ENCODE results near the gene PLPPR5. TPM values are rescaled to one million over a fixed set of nuclear protein-coding genes. Genes with fewer than 3 reads are reported as not detected.

The PLPPR5 gene
- total RNA-seq, 1 experiment from 2014 or later, result not detected

- H3K27me3 ChIP-seq (replicated peaks; ENCODE audit: insufficient read depth, low read depth, low read length, poor library complexity), result no peaks in the 10 kb centered on the region
- no peaks in the 10 kb centered on the region for H3K9me3 ChIP-seq (ENCODE audit: low read depth, low read length, poor library complexity, severe bottlenecking)
- H3K36me3 ChIP-seq (ENCODE audit: insufficient read depth, low read length, poor library complexity, severe bottlenecking), result no peaks in the 10 kb centered on the region
- intact Hi-C loops (cut with micrococcal nuclease; ENCODE audit: unreplicated experiment), result no loop called here
- H3K4me3 ChIP-seq (ENCODE audit: low read depth, low read length, poor library complexity, severe bottlenecking), result no peak overlapping the region
- TF ChIP-seq EZH2 (IDR thresholded peaks at IDR 0.05; ENCODE audit: borderline replicate concordance, low read depth, low read length, poor library complexity, severe bottlenecking) (no peak), CTCF (conservative IDR thresholded peaks at IDR 0.05; ENCODE audit: low read depth, low read length) (no peak)
- no TSS peak for BruUV-seq (replicated peaks)
- no peak overlapping the region for H3K27ac ChIP-seq (ENCODE audit: low read depth, low read length, poor library complexity, severe bottlenecking)
- ChIA-PET CTCF (no interaction called here), POLR2A (ENCODE audit: low non-redundant PET) (no interaction called here)
- no peaks in the 10 kb centered on the region for H3K4me1 ChIP-seq (ENCODE audit: insufficient read depth, low read length, poor library complexity, severe bottlenecking)
- peak; percentile 3 for DNase-seq (ENCODE audit: low spot score)
These were observed 100.0 kb downstream of the PLPPR5 start for GRCh38 chr1:98904684-98905083.

- TF ChIP-seq CTCF (conservative IDR thresholded peaks at IDR 0.05; ENCODE audit: low read depth, low read length) (no peak), EZH2 (IDR thresholded peaks at IDR 0.05; ENCODE audit: borderline replicate concordance, low read depth, low read length, poor library complexity, severe bottlenecking) (no peak)
- intact Hi-C loops (cut with micrococcal nuclease; ENCODE audit: unreplicated experiment), result no loop called here
- Histone ChIP-seq H3K9me3 (ENCODE audit: low read depth, low read length, poor library complexity, severe bottlenecking) (no peaks in the 10 kb centered on the region), H3K4me3 (ENCODE audit: low read depth, low read length, poor library complexity, severe bottlenecking) (no peak overlapping the region), H3K36me3 (ENCODE audit: insufficient read depth, low read length, poor library complexity, severe bottlenecking) (no peaks in the 10 kb centered on the region), H3K27ac (ENCODE audit: low read depth, low read length, poor library complexity, severe bottlenecking) (no peak overlapping the region), H3K4me1 (ENCODE audit: insufficient read depth, low read length, poor library complexity, severe bottlenecking) (no peaks in the 10 kb centered on the region), H3K27me3 (replicated peaks; ENCODE audit: insufficient read depth, low read depth, low read length, poor library complexity) (no peaks in the 10 kb centered on the region)
- ChIA-PET CTCF (no interaction called here), POLR2A (ENCODE audit: low non-redundant PET) (no interaction called here)
- no peak for DNase-seq (ENCODE audit: low spot score)
- no TSS peak for BruUV-seq (replicated peaks)
These were observed 100.9 kb downstream of the PLPPR5 start for GRCh38 chr1:98903726-98904125.

- H3K9me3 ChIP-seq (ENCODE audit: low read depth, low read length, poor library complexity, severe bottlenecking), result no peaks in the 10 kb centered on the region
- H3K27ac ChIP-seq (ENCODE audit: low read depth, low read length, poor library complexity, severe bottlenecking), result no peak overlapping the region
- H3K4me3 ChIP-seq (ENCODE audit: low read depth, low read length, poor library complexity, severe bottlenecking), result no peak overlapping the region
- peak; percentile 20 for DNase-seq (ENCODE audit: low spot score)
- ChIA-PET POLR2A (ENCODE audit: low non-redundant PET) (no interaction called here), CTCF (no interaction called here)
- no peak for TF ChIP-seq CTCF (conservative IDR thresholded peaks at IDR 0.05; ENCODE audit: low read depth, low read length)
- TF ChIP-seq EZH2 (IDR thresholded peaks at IDR 0.05; ENCODE audit: borderline replicate concordance, low read depth, low read length, poor library complexity, severe bottlenecking), result no peak
- intact Hi-C loops (cut with micrococcal nuclease; ENCODE audit: unreplicated experiment), result no loop called here
- H3K36me3 ChIP-seq (ENCODE audit: insufficient read depth, low read length, poor library complexity, severe bottlenecking), result no peaks in the 10 kb centered on the region
- no peaks in the 10 kb centered on the region for H3K4me1 ChIP-seq (ENCODE audit: insufficient read depth, low read length, poor library complexity, severe bottlenecking)
- BruUV-seq (replicated peaks), result no TSS peak
- H3K27me3 ChIP-seq (replicated peaks; ENCODE audit: insufficient read depth, low read depth, low read length, poor library complexity), result no peaks in the 10 kb centered on the region
These were observed 101.4 kb downstream of the PLPPR5 start for GRCh38 chr1:98903261-98903660.

Data from A673 (cell line).